ENCODE data around the gene NFIB. TPM values are rescaled to one million over a fixed set of nuclear protein-coding genes. Genes with fewer than 3 reads are reported as not detected.

NFIB gene
- total RNA-seq, 2 experiments from 2014 or later, result not detected

DNA sequence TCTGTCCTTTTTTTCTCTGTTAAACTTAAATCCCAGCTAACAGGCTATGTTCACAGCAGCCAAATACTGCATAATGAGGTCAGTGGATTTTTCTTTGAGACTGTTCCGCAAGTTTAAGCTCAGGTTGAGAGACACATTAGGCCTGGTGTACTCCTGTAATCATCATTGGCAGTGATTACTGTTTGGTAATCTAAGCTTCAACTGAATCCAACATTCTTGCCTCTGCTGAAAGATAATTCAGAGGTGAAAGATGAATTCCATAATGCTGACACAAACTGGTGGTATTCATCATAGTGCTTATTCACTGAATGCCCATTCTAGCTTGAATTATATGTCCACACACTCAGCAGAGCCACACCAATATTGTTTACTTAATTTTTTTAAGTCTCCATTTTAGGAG is 108.5 kb downstream of the NFIB start:
- CTCF ChIA-PET, result no interaction called here
- peaks cover 5% of the 10 kb centered on the region for H3K27me3 Mint-ChIP-seq (ENCODE audit: low read depth)
- no peaks in the 10 kb centered on the region for H3K36me3 Mint-ChIP-seq (ENCODE audit: low read depth)
- H3K27ac Mint-ChIP-seq, result no peak overlapping the region
- intact Hi-C loops (cut with micrococcal nuclease), result no loop called here
- no peaks in the 10 kb centered on the region for H3K4me1 Mint-ChIP-seq (ENCODE audit: low read depth)
- no peaks in the 10 kb centered on the region for H3K9me3 Mint-ChIP-seq
- H3K4me3 Mint-ChIP-seq, result no peak overlapping the region
- no peak for DNase-seq

DNA sequence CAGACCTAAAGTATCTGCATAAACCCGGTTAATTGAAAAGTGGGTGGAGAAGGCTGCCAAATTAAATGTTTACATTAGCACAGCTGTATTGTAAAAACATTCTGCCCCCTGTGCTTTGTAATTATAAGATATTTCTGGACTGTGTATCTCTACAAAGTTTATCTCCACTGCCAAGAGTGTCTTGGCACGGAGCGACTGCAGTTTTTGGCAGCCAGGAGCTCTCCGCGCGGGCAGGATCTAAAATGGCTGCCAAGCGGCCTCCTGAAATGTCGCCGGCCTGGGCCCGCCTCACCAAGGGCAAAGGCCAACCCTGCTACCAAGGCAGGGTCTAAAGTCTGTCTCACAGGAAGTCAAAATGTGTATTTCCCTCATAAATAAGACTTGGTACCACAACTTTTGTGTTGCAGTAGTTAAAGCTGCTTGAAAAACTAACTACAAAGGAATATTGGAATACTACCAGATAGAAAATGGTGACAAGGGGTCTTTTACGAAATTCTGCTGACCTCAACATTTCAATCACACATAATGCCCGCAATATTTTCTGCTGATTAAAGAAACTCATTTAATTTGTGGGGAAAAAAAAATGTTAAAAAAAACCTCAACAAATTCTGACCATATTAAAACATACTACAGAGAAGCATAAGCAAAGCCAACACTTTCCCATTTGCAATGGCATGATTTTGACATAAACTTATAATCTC is 110.4 kb downstream of the NFIB start:
- H3K36me3 Mint-ChIP-seq (ENCODE audit: low read depth), result no peaks in the 10 kb centered on the region
- no peaks in the 10 kb centered on the region for H3K4me1 Mint-ChIP-seq (ENCODE audit: low read depth)
- CTCF ChIA-PET, result interaction anchor here (0.5 kb wide), 1 partner anchor 112 kb away, joined by 3 read pairs; no protein-coding TSS in a partner anchor
- no peak overlapping the region for H3K4me3 Mint-ChIP-seq
- H3K9me3 Mint-ChIP-seq, result peaks cover 1% of the 10 kb centered on the region
- H3K27ac Mint-ChIP-seq, result no peak overlapping the region
- H3K27me3 Mint-ChIP-seq (ENCODE audit: low read depth), result peaks cover 2% of the 10 kb centered on the region
- DNase-seq, result no peak
- intact Hi-C loops (cut with micrococcal nuclease), result no loop called here

DNA sequence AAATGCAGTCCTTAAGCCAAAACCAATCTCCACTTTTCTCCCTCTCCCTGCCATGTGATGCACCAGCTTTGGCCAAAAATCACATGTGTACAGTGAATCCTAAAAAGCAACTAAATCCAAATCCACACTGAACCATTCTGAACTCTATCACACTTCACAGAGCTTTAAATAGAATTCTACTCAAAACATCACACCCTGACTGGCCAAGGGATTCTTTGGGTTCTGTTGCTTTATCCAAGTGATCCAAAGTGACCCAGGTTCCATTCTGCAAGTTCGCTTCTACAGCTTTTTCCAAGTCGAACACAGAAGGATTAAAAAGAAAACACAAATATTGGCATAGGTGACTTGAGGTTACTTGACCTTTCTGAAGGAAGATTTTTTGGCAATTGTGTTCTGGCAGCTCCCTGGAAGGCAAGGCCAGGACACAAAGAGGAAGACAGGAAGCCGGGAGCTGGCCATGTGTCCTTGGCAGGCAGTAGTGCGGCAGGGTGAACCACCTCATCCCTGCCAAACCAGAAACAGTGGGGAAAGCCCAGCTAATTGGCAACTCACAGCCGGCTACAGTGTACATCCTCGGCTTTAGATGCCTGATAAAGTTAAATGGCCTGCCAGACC is 115.0 kb downstream of the NFIB start:
- H3K36me3 Mint-ChIP-seq (ENCODE audit: low read depth), result no peaks in the 10 kb centered on the region
- H3K27ac Mint-ChIP-seq, result no peak overlapping the region
- H3K27me3 Mint-ChIP-seq (ENCODE audit: low read depth), result peaks cover 2% of the 10 kb centered on the region
- H3K4me1 Mint-ChIP-seq (ENCODE audit: low read depth), result no peaks in the 10 kb centered on the region
- CTCF ChIA-PET, result no interaction called here
- DNase-seq, result no peak
- H3K9me3 Mint-ChIP-seq, result peaks cover 1% of the 10 kb centered on the region
- intact Hi-C loops (cut with micrococcal nuclease), result no loop called here
- no peak overlapping the region for H3K4me3 Mint-ChIP-seq

DNA sequence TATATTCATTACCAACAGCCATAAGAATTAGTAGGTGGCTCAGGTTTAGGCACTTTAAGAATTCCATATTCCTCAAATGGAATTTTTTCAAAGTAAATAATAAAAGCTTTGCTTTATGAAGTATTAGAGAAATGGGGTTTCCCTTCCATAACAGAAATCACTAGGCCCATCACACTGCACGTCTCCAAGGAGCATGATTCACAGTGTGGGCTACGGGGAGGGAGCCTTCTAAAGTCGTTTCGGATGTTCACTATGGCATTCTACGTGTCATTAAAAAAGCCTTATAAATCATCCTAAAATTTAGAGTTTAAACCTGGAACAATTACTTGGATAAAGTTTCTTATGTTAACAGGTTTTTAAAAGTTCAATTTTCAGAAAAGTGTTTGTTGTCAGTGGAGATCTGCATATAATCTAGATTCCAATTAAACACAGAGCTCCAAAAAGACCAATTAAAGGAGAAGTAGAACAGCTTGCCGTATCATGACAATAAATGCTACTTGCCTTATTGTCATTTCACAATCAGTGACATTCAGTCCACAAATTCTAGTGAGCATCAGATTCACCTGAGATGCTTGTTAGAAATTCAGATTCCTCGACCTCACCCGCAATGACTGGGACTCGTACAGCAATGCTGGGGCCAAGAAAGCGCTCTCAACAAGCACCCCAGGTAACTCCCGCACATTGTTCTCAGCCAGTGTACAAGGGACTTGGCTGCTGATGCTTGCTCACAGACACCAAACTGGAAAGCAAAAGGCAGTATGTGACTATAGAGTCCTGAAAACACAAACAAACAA is 115.7 kb downstream of the NFIB start:
- Mint-ChIP-seq H3K36me3 (ENCODE audit: low read depth) (no peaks in the 10 kb centered on the region), H3K4me3 (no peak overlapping the region), H3K4me1 (ENCODE audit: low read depth) (no peaks in the 10 kb centered on the region), H3K27ac (no peak overlapping the region), H3K27me3 (ENCODE audit: low read depth) (peaks cover 2% of the 10 kb centered on the region), H3K9me3 (peaks cover 1% of the 10 kb centered on the region)
- intact Hi-C loops (cut with micrococcal nuclease), result no loop called here
- no peak for DNase-seq
- CTCF ChIA-PET, result no interaction called here

DNA sequence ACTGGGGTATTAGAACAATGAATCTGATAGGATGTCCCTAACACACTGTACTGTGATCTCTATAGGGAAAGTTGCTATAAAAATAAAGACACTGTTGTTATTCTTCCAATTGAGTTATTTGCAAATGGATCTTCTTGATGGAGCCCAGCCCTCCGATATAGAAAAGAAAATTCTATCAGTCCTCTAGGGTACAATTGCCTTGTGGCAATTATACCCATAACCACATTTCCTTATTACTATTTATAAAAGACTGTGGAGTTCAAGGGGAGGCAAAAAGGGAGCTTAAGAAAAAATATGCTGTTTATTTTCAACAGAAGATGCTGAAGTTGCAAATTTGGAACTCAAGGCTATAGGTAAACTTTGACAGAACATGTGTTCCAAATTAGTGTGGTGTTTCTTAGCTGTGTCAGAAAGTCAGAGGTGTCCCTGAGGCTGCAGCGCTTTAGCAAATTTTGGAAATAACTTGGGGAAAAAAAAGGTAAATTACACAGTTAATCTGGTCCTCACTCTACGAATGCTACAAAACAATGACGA is 116.5 kb downstream of the NFIB start:
- H3K27me3 Mint-ChIP-seq (ENCODE audit: low read depth), result peaks cover 2% of the 10 kb centered on the region
- no peak for DNase-seq
- intact Hi-C loops (cut with micrococcal nuclease), result no loop called here
- CTCF ChIA-PET, result no interaction called here
- no peak overlapping the region for H3K4me3 Mint-ChIP-seq
- no peaks in the 10 kb centered on the region for H3K36me3 Mint-ChIP-seq (ENCODE audit: low read depth)
- H3K27ac Mint-ChIP-seq, result no peak overlapping the region
- H3K4me1 Mint-ChIP-seq (ENCODE audit: low read depth), result no peaks in the 10 kb centered on the region
- H3K9me3 Mint-ChIP-seq, result peaks cover 1% of the 10 kb centered on the region

DNA sequence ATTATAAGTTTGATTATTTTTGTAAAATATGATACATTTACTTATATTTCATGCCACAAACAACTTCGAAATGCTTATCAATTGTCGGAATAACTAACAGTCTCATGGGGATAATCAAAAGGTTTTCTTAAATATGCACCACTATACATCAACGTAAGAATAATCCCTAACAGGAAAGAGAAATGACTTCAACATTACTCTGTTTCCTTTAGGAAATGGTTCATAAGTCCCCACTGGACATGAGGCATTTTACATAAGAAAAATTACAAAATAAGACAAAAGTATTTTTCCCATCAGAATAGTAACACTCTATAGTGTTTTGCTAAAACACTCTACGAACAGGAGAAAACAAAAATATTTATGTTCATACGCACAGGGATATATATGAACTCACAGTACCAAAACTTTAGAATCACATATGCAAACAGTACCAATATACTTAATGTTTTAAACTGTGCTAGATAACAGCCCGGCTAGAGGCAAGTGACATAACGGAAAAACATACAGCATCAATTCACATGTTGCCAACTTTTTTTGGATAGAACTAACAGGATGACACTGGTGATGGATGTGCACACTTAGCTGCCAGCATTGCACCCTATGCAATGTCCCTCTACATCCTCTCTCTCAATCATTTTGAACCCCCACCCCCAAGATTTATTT is 120.5 kb downstream of the NFIB start:
- Mint-ChIP-seq H3K9me3 (no peaks in the 10 kb centered on the region), H3K27ac (no peak overlapping the region), H3K4me3 (no peak overlapping the region), H3K36me3 (ENCODE audit: low read depth) (no peaks in the 10 kb centered on the region), H3K27me3 (ENCODE audit: low read depth) (no peaks in the 10 kb centered on the region), H3K4me1 (ENCODE audit: low read depth) (no peaks in the 10 kb centered on the region)
- no peak for DNase-seq
- CTCF ChIA-PET, result no interaction called here
- intact Hi-C loops (cut with micrococcal nuclease), result no loop called here

DNA sequence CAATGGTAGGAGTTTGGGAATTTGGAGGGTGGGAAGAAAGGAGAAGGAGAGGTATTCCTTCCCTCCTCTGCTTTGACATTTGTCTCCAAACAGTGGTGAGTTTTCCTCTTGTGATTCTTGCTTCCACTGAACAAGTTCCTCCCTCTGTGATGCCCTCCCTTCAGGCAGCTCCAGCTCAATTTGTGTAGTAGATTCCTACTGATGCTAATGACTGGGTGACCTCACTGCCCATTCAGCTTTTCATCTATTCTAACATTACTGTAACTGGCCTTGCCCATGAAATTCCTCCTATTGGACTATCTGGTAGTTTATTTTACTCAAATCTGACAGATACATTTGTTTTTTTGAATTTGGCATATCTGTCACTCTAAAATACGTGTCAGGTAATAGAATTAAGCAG is 121.4 kb downstream of the NFIB start:
- H3K27me3 Mint-ChIP-seq (ENCODE audit: low read depth), result no peaks in the 10 kb centered on the region
- intact Hi-C loops (cut with micrococcal nuclease), result no loop called here
- DNase-seq, result no peak
- no peaks in the 10 kb centered on the region for H3K4me1 Mint-ChIP-seq (ENCODE audit: low read depth)
- H3K4me3 Mint-ChIP-seq, result no peak overlapping the region
- CTCF ChIA-PET, result no interaction called here
- no peak overlapping the region for H3K27ac Mint-ChIP-seq
- H3K9me3 Mint-ChIP-seq, result no peaks in the 10 kb centered on the region
- H3K36me3 Mint-ChIP-seq (ENCODE audit: low read depth), result no peaks in the 10 kb centered on the region

DNA sequence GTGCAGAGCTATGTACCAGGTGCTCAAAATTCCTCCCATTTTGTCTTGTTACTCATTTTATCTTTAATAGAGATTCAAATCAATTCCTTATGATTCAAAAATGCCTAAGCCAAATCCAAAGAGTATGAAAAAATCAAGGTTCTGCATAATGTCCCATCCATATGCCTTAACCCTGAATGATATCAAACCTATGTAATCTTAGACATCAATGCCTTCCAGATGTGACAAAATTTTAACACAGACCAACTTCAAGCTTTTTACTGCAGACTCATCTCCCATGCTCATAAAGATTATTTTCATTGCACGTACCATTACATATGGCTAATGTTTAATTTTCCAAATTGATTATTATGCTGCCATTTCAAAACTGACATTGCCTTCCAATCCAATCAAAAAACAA is 122.4 kb downstream of the NFIB start:
- Mint-ChIP-seq H3K4me3 (no peak overlapping the region), H3K27me3 (ENCODE audit: low read depth) (no peaks in the 10 kb centered on the region), H3K9me3 (no peaks in the 10 kb centered on the region), H3K36me3 (ENCODE audit: low read depth) (no peaks in the 10 kb centered on the region), H3K4me1 (ENCODE audit: low read depth) (no peaks in the 10 kb centered on the region), H3K27ac (no peak overlapping the region)
- DNase-seq, result no peak
- intact Hi-C loops (cut with micrococcal nuclease), result no loop called here
- CTCF ChIA-PET, result no interaction called here

DNA sequence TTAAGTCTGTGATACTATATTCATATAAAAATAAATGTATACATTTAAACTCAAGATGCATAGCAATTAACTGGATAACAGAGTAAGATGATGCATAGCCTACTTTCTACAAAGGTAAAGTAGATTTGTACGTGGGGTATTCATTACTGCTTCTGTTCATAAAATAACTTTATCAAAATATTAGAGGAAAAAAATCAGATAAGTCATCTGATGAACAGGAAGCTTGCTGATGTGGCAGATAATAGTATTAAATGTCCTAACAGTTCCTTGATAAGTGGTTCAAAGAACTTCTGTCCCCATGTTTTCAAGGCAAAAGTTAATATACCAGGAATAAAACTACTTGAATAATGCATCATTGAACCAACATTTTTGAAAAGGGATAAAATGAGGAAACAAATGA is 123.7 kb downstream of the NFIB start:
- H3K27me3 Mint-ChIP-seq (ENCODE audit: low read depth), result peaks cover 2% of the 10 kb centered on the region
- no peaks in the 10 kb centered on the region for H3K36me3 Mint-ChIP-seq (ENCODE audit: low read depth)
- intact Hi-C loops (cut with micrococcal nuclease), result no loop called here
- no peaks in the 10 kb centered on the region for H3K9me3 Mint-ChIP-seq
- H3K4me3 Mint-ChIP-seq, result no peak overlapping the region
- CTCF ChIA-PET, result no interaction called here
- no peaks in the 10 kb centered on the region for H3K4me1 Mint-ChIP-seq (ENCODE audit: low read depth)
- DNase-seq, result no peak
- H3K27ac Mint-ChIP-seq, result no peak overlapping the region

DNA sequence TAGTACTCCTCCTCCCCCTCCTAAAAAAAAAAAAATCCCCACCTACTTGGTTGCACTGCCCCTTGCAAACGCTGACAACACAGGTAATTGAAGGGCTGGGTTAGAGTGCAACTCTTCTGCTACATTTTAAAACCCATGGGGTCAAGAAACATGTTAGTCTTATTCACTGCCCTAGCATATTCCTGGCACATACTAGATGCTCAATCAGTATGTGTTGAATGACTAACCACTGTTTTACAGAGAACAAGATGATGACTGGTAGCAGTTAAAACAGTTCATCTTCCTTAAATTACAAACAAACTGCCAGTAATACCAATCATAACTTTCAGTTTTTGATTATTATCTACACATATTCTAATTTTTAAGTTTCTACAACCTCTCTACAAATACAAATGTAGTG is 124.4 kb downstream of the NFIB start:
- Mint-ChIP-seq H3K4me3 (no peak overlapping the region), H3K36me3 (ENCODE audit: low read depth) (no peaks in the 10 kb centered on the region), H3K4me1 (ENCODE audit: low read depth) (no peaks in the 10 kb centered on the region), H3K9me3 (no peaks in the 10 kb centered on the region), H3K27me3 (ENCODE audit: low read depth) (peaks cover 2% of the 10 kb centered on the region), H3K27ac (no peak overlapping the region)
- DNase-seq, result no peak
- intact Hi-C loops (cut with micrococcal nuclease), result no loop called here
- CTCF ChIA-PET, result no interaction called here

DNA sequence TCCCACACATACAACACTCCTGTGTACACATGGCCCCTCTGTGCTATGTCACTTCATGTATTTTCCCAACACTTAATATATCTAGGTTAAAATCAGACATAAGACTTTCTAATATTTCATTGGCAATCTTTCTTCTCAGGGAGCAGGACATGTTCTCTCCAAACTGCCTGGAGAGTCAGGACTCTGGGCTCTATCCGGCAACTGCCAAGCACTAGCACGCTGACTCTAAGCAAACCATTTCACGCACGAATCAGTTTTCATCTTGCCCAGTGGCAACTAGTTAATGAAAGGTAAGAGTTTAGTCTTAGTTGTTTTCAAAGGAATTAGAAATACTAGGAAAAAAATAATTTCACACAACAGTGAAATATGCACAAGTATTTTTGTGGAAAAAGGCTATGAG is 124.8 kb downstream of the NFIB start:
- intact Hi-C loops (cut with micrococcal nuclease), result no loop called here
- CTCF ChIA-PET, result no interaction called here
- H3K27ac Mint-ChIP-seq, result no peak overlapping the region
- no peaks in the 10 kb centered on the region for H3K36me3 Mint-ChIP-seq (ENCODE audit: low read depth)
- no peaks in the 10 kb centered on the region for H3K9me3 Mint-ChIP-seq
- no peaks in the 10 kb centered on the region for H3K4me1 Mint-ChIP-seq (ENCODE audit: low read depth)
- no peak overlapping the region for H3K4me3 Mint-ChIP-seq
- DNase-seq, result no peak
- H3K27me3 Mint-ChIP-seq (ENCODE audit: low read depth), result peaks cover 2% of the 10 kb centered on the region

DNA sequence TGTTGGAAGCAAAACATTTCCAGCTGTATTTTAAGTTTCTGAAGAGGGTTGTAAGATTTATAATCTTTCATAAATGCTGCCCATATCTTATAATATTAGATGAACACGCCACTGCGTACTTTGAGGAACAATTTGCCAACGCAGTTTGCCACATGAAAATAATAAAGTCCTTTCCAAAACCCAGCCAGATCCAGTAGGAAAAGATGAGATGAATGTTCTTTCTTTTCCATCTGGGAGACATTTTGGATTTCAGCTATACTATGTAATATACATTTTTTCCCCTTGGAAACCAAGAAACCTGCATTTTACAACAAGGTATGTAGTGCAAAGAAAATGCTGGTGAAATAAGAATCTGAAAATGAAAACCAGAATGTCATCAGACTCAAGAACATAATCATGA is 125.4 kb downstream of the NFIB start:
- intact Hi-C loops (cut with micrococcal nuclease), result no loop called here
- no peaks in the 10 kb centered on the region for H3K4me1 Mint-ChIP-seq (ENCODE audit: low read depth)
- DNase-seq, result no peak
- no peaks in the 10 kb centered on the region for H3K9me3 Mint-ChIP-seq
- no peaks in the 10 kb centered on the region for H3K36me3 Mint-ChIP-seq (ENCODE audit: low read depth)
- H3K27me3 Mint-ChIP-seq (ENCODE audit: low read depth), result peaks cover 2% of the 10 kb centered on the region
- CTCF ChIA-PET, result no interaction called here
- no peak overlapping the region for H3K4me3 Mint-ChIP-seq
- H3K27ac Mint-ChIP-seq, result no peak overlapping the region

All from activated naive CD4-positive, alpha-beta T cell treated with anti-CD3 and anti-CD28 coated beads for 36 hours (primary cell).